Measurements from ENCODE around the gene HNRNPF. TPM values are rescaled to one million over a fixed set of nuclear protein-coding genes. Genes with fewer than 3 reads are reported as not detected.
A peak's percentile ranks its signal among the peaks of the same experiment; 100 is the strongest.
"Not testable (repeated sequence)": the region's sequence is repeated elsewhere in the genome, so short reads cannot be mapped to it uniquely, and the experiment has no call there.

The HNRNPF gene
- total and polyA plus RNA-seq, 2 of the 4 experiments (the other 2 are of a cell fraction) = 169 to 207 TPM

GRCh38 chr10:43424416-43424815, 15.4 kb upstream of the HNRNPF start:
- Histone ChIP-seq H3K27me3 (ENCODE audit: control insufficient read depth, insufficient read depth, low read length) (no peaks in the 10 kb centered on the region), H3K4me2 (ENCODE audit: low read depth, low read length) (no peak overlapping the region), H4K20me1 (ENCODE audit: insufficient read depth, low read length) (no peaks in the 10 kb centered on the region), H3K27ac (ENCODE audit: insufficient read depth, low read length) (no peak overlapping the region), H2AK5ac (ENCODE audit: low read depth, low read length) (no peak overlapping the region), H3K18ac (ENCODE audit: low read depth, low read length) (no peak overlapping the region), H4K8ac (ENCODE audit: low read depth in 2 of 2, low read length in 2 of 2) (no peak overlapping the region), H2AK9ac (replicated peaks; ENCODE audit: low read depth, low read length, poor library complexity) (no peak overlapping the region), H2BK15ac (ENCODE audit: low read depth, low read length) (no peak overlapping the region), H3K9me3 (ENCODE audit: control insufficient read depth, insufficient read depth, low read length) (no peaks in the 10 kb centered on the region), H4K5ac (ENCODE audit: low read depth, low read length) (no peak overlapping the region), H4K91ac (ENCODE audit: insufficient read depth, low read depth, low read length) (no peak overlapping the region), H3K9me1 (ENCODE audit: insufficient read depth, low read length) (no peaks in the 10 kb centered on the region), H3K4me3 (ENCODE audit: insufficient read depth, low read depth, low read length) (no peak overlapping the region), H2BK20ac (ENCODE audit: low read depth, low read length) (no peak overlapping the region), H3K79me1 (ENCODE audit: low read depth in 1 of 2, low read length in 2 of 2) (no peaks in the 10 kb centered on the region), H3K23ac (ENCODE audit: low read depth, low read length) (no peak overlapping the region), H2BK5ac (ENCODE audit: low read depth, low read length, poor library complexity, severe bottlenecking) (no peak overlapping the region), H3K4me1 (ENCODE audit: control insufficient read depth, insufficient read depth, low read length) (0 out of 2 replicates have a peak, but pooled peaks cover 2% of the 10 kb centered on the region), H3K14ac (replicated peaks; ENCODE audit: low read depth, low read length) (no peak overlapping the region), H2BK120ac (ENCODE audit: low read depth, low read length) (no peak overlapping the region), H2AFZ (replicated peaks; ENCODE audit: low read length, poor library complexity) (no peak overlapping the region), H3K36me3 (ENCODE audit: control insufficient read depth, insufficient read depth, low read length) (no peaks in the 10 kb centered on the region), H3K56ac (ENCODE audit: extremely low read depth, insufficient read depth, low read length) (no peak overlapping the region), H3K9ac (ENCODE audit: low read depth, low read length) (no peak overlapping the region), H3K4ac (ENCODE audit: low read depth, low read length) (no peak overlapping the region)
- intact Hi-C loops (cut with micrococcal nuclease) (no loop called here), in situ Hi-C loops (cut with MboI; ENCODE audit: low sequenced_read_pairs) (loop anchor here (25.0 kb wide), 1 partner anchor 1563 kb away; the partner anchor contains the start of gene DEPP1), dilution Hi-C loops (cut with HindIII; ENCODE audit: low sequenced_read_pairs, unreplicated experiment) (no loop called here)
- no peak for DNase-seq
- TF ChIP-seq RCOR1 (IDR thresholded peaks at IDR 0.05; ENCODE audit: insufficient replicate concordance, low read length) = no peak
- TF ChIP-seq CEBPB (IDR thresholded peaks at IDR 0.05; ENCODE audit: low read depth, low read length) = peak; percentile 85
- BruUV-seq (replicated peaks) = no TSS peak
- POLR2A ChIA-PET (ENCODE audit: unreplicated experiment) = no interaction called here
- no peak for ATAC-seq (ENCODE audit: low read depth)
- CTCF ChIA-PET = no interaction called here
- no CpG with 5 or more reads among the region's 6 CpGs for WGBS, 2 experiments (ENCODE audit: extremely low coverage in 2 of 2, insufficient read length in 1 of 2)

DNA sequence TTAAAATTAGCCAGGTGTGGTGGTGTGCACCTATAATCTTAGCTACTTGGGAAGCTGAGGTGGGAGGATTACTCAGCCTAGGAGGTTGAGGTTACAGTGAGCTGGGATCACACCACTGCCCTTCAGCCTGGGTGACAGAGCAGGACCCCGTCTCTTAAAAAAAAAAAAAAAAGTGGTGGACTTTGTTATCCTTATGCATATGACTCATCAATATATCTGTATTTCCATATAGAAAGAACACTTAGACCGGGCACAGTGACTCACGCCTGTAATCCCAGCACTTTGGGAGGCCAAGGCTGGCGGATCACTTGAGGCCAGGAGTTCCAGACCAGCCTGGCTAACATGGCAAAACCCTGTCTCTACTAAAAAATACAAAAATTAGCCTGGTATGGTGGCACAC, 13.0 kb upstream of the HNRNPF start:
- H3K18ac ChIP-seq (ENCODE audit: low read depth, low read length); H3K27ac ChIP-seq (ENCODE audit: insufficient read depth, low read length); H4K20me1 ChIP-seq (ENCODE audit: insufficient read depth, low read length); H3K4me1 ChIP-seq (ENCODE audit: control insufficient read depth, insufficient read depth, low read length); H4K8ac ChIP-seq (ENCODE audit: low read depth in 2 of 2, low read length in 2 of 2); H2AFZ ChIP-seq (replicated peaks; ENCODE audit: low read length, poor library complexity); H3K9me3 ChIP-seq (ENCODE audit: control insufficient read depth, insufficient read depth, low read length); H3K79me1 ChIP-seq (ENCODE audit: low read depth in 1 of 2, low read length in 2 of 2); H3K14ac ChIP-seq (replicated peaks; ENCODE audit: low read depth, low read length); BruUV-seq (replicated peaks); H3K36me3 ChIP-seq (ENCODE audit: control insufficient read depth, insufficient read depth, low read length); dilution Hi-C loops (cut with HindIII; ENCODE audit: low sequenced_read_pairs, unreplicated experiment); H3K27me3 ChIP-seq (ENCODE audit: control insufficient read depth, insufficient read depth, low read length); H2AK9ac ChIP-seq (replicated peaks; ENCODE audit: low read depth, low read length, poor library complexity); DNase-seq; POLR2A ChIA-PET (ENCODE audit: unreplicated experiment); H2AK5ac ChIP-seq (ENCODE audit: low read depth, low read length); H3K4me2 ChIP-seq (ENCODE audit: low read depth, low read length); H2BK5ac ChIP-seq (ENCODE audit: low read depth, low read length, poor library complexity, severe bottlenecking); H2BK20ac ChIP-seq (ENCODE audit: low read depth, low read length); H3K56ac ChIP-seq (ENCODE audit: extremely low read depth, insufficient read depth, low read length); H4K91ac ChIP-seq (ENCODE audit: insufficient read depth, low read depth, low read length); H3K9me1 ChIP-seq (ENCODE audit: insufficient read depth, low read length); H3K9ac ChIP-seq (ENCODE audit: low read depth, low read length); ATAC-seq (ENCODE audit: low read depth); H3K23ac ChIP-seq (ENCODE audit: low read depth, low read length); H4K5ac ChIP-seq (ENCODE audit: low read depth, low read length); H2BK120ac ChIP-seq (ENCODE audit: low read depth, low read length); H3K4me3 ChIP-seq (ENCODE audit: insufficient read depth, low read depth, low read length); H2BK15ac ChIP-seq (ENCODE audit: low read depth, low read length); H3K4ac ChIP-seq (ENCODE audit: low read depth, low read length): not testable (repeated sequence)
- CTCF ChIA-PET = interaction anchor here (0.7 kb wide), 1 partner anchor 659 kb away, joined by 4 read pairs; no protein-coding TSS in a partner anchor
- in situ Hi-C loops (cut with MboI; ENCODE audit: low sequenced_read_pairs) = loop anchor here (25.0 kb wide), 1 partner anchor 1565 kb away; the partner anchor contains the start of gene DEPP1
- no CpG with 5 or more reads among the region's 4 CpGs for WGBS, 2 experiments (ENCODE audit: extremely low coverage in 2 of 2, insufficient read length in 1 of 2)
- intact Hi-C loops (cut with micrococcal nuclease) = loop anchor here (1.0 kb wide), 1 partner anchor 14 kb away; no protein-coding TSS in a partner anchor
